Endothelial cell of umbilical vein (primary cell): ENCODE measurements around the gene B3GNT8. TPM values are rescaled to one million over a fixed set of nuclear protein-coding genes. Genes with fewer than 3 reads are reported as not detected.

ENCODE experiments used
- BruUV-seq: library from RNA; stranded (reverse); fragments of 400-500 nt; replicated peaks from 2 replicates; lab custom pipeline; 2021; lab: Mats Ljungman, UMichigan
- CTCF ChIA-PET: fragments of 300-600, 350-600 bp; sonication (Branson Sonifier 250); formaldehyde crosslinking; loops from one replicate; lab custom pipeline; 2021; ENCODE audit warnings: antibody characterized with exemption, inconsistent platforms; lab: Charles Lee
- POLR2A ChIA-PET: fragments of 300-600, 350-600 bp; sonication (Branson Sonifier 250); formaldehyde crosslinking; loops from one replicate; lab custom pipeline; 2021; ENCODE audit warnings: antibody characterized with exemption, inconsistent platforms; lab: Charles Lee
- DNase-seq: peaks from one replicate; pipeline ENCODE4 v3.0.0-alpha.2; 2011; ENCODE audit warnings: low read depth, low spot score
- FAIRE-seq: peaks from 2 replicates; lab custom pipeline; 2011; peaks lifted over from hg19 to GRCh38; lab: Jason Lieb, UNC
- H2AFZ ChIP-seq: 2 replicates; pipeline ENCODE4 v1.6.0; 2012; ENCODE audit warnings: low read depth, low read length, control low read depth, inconsistent platforms
- H3K27ac ChIP-seq: 2 replicates; pipeline ENCODE4 v1.5.1; 2011; ENCODE audit warnings: low read depth, mild to moderate bottlenecking, control low read depth, low read length, moderate library complexity; ENCODE audit not compliant: insufficient read depth
- H3K27me3 ChIP-seq, 2 experiments: 2 replicates each; pipeline versions ENCODE4 v1.6.0 to v1.6.1; 2011; ENCODE audit warnings: low read length in 2 of 2, mixed read lengths in 1 of 2; ENCODE audit not compliant: control insufficient read depth in 2 of 2, insufficient read depth in 2 of 2
- H3K36me3 ChIP-seq, 2 experiments: 2 replicates in 1 of 2; 3 replicates in 1 of 2; pipeline ENCODE4 v1.5.1; 2011; ENCODE audit warnings: low read length in 2 of 2, mild to moderate bottlenecking in 1 of 2, moderate library complexity in 1 of 2; ENCODE audit not compliant: control insufficient read depth in 2 of 2, insufficient read depth in 2 of 2; ENCODE audit errors: extremely low read depth in 1 of 2
- H3K4me1 ChIP-seq: 3 replicates; pipeline ENCODE4 v1.5.1; 2011; ENCODE audit warnings: mild to moderate bottlenecking, low read length; ENCODE audit not compliant: control insufficient read depth, insufficient read depth; ENCODE audit errors: extremely low read depth
- H3K4me2 ChIP-seq: 2 replicates; pipeline ENCODE4 v1.6.1; 2011; ENCODE audit warnings: low read length, control low read depth, mixed read lengths; ENCODE audit not compliant: insufficient read depth
- H3K4me3 ChIP-seq, 3 experiments: fragments of 200-600 bp in 1 of 3; sonication (generic), shearing (Covaris generic) in 1 of 3; replicated peaks in 1 of 3; 2 replicates each; pipeline ENCODE4 v1.5.1; 2011 to 2016; ENCODE audit warnings: control low read depth in 3 of 3, low read length in 3 of 3, mild to moderate bottlenecking in 2 of 3, inconsistent platforms in 1 of 3, low read depth in 1 of 3, moderate library complexity in 1 of 3; ENCODE audit not compliant: insufficient read depth in 1 of 3
- H3K79me2 ChIP-seq: 2 replicates; pipeline ENCODE4 v1.6.0; 2012; ENCODE audit warnings: low read length, inconsistent platforms; ENCODE audit not compliant: control insufficient read depth, insufficient read depth
- H3K9ac ChIP-seq: replicated peaks from 2 replicates; pipeline ENCODE3; 2011; ENCODE audit warnings: low read length, control low read depth; ENCODE audit not compliant: insufficient read depth; ENCODE audit errors: extremely low read depth
- H3K9me1 ChIP-seq: replicated peaks from 3 replicates; pipeline ENCODE4 v1.6.0; 2011; ENCODE audit warnings: mild to moderate bottlenecking, low read length; ENCODE audit not compliant: control insufficient read depth, insufficient read depth; ENCODE audit errors: extremely low read depth
- H3K9me3 ChIP-seq: replicated peaks from 2 replicates; pipeline ENCODE4 v1.5.1; 2012; ENCODE audit warnings: low read length, inconsistent platforms; ENCODE audit not compliant: control insufficient read depth, insufficient read depth
- H4K20me1 ChIP-seq: replicated peaks from 2 replicates; pipeline ENCODE3; 2011; ENCODE audit warnings: mild to moderate bottlenecking, low read length; ENCODE audit not compliant: control insufficient read depth, insufficient read depth; ENCODE audit errors: extremely low read depth
- CTCF ChIP-seq, 2 donors: IDR thresholded peaks; 1 replicate in 1 of 2; 2 replicates in 1 of 2; pipeline ENCODE4 v1.5.1; 2011; ENCODE audit warnings: low read length in 2 of 2, mild to moderate bottlenecking in 2 of 2, moderate library complexity in 2 of 2, control low read depth in 1 of 2, inconsistent platforms in 1 of 2, low read depth in 1 of 2; ENCODE audit not compliant: insufficient read depth in 1 of 2; ENCODE audit errors: extremely low read depth in 1 of 2
- EZH2 ChIP-seq: IDR thresholded peaks from 2 replicates; pipeline ENCODE4 v1.6.1; 2012; ENCODE audit warnings: borderline replicate concordance, low read depth, mild to moderate bottlenecking, moderate library complexity, low read length, inconsistent platforms; ENCODE audit not compliant: severe bottlenecking
- FOS ChIP-seq: IDR thresholded peaks from 2 replicates; pipeline ENCODE4 v1.6.1; 2011; ENCODE audit warnings: mild to moderate bottlenecking, low read length, moderate library complexity, borderline replicate concordance; ENCODE audit not compliant: insufficient read depth
- GATA2 ChIP-seq: IDR thresholded peaks from 2 replicates; pipeline ENCODE4 v1.7.0; 2011; ENCODE audit warnings: low read depth, mild to moderate bottlenecking, moderate library complexity, mixed read lengths, low read length; ENCODE audit not compliant: insufficient read length, insufficient read depth
- JUN ChIP-seq: IDR thresholded peaks from 2 replicates; pipeline ENCODE4 v1.6.1; 2011; ENCODE audit warnings: borderline replicate concordance, low read depth; ENCODE audit not compliant: insufficient read length, insufficient read depth
- MAX ChIP-seq: IDR thresholded peaks from 2 replicates; pipeline ENCODE4 v1.6.1; 2011; ENCODE audit not compliant: insufficient read depth, insufficient read length
- MYC ChIP-seq: IDR thresholded peaks from one replicate; pipeline ENCODE4 v1.6.1; 2011; ENCODE audit warnings: mild to moderate bottlenecking, low read depth, low read length
- POLR2A ChIP-seq: IDR thresholded peaks from 2 replicates; pipeline ENCODE4 v1.6.1; 2012; ENCODE audit warnings: low read depth, mild to moderate bottlenecking, control low read depth, low read length
- POLR2AphosphoS5 ChIP-seq: IDR thresholded peaks from 2 replicates; pipeline ENCODE4 v1.6.1; 2012; ENCODE audit warnings: low read depth, mild to moderate bottlenecking, control low read depth, low read length, moderate library complexity; ENCODE audit not compliant: insufficient read depth
- dilution Hi-C: fragments of 300-500 bp; cut with MboI; formaldehyde crosslinking; loops from one replicate; pipeline ENCODE4 v1.15.0; 2019; ENCODE audit warnings: low sequenced_read_pairs; ENCODE audit not compliant: extremely low pct_ligation_motif_present
- intact Hi-C: fragments of 100-400 bp; cut with micrococcal nuclease; formaldehyde crosslinking; loops from one replicate; pipeline ENCODE4 v1.10.0; 2022
- polyA plus RNA-seq, 4 experiments: library from polyadenylated mRNA; depleted of rRNA in 3 of 4; stranded (reverse) in 3 of 4; unstranded in 1 of 4; fragments of >200 nt; gene quantifications; 2 replicates each; pipeline versions ENCODE4 v1.2.1 to v1.2.3, GENCODE V29; 2011 to 2012; ENCODE audit warnings: missing spikeins in 1 of 4
- total RNA-seq: library from RNA; stranded (reverse); gene quantifications from 2 replicates; pipeline ENCODE4 v1.2.3, GENCODE V29; 2021

The B3GNT8 gene
- total and polyA plus RNA-seq, 2 donors (not counting 3 experiments of a cell fraction or from before 2014, with no cell fraction given): 3.6 to 7.6 TPM

GRCh38 chr19:41412953-41413352 is 14.2 kb downstream of the B3GNT8 start:
- no peak overlapping the region for H2AFZ ChIP-seq
- H3K4me3 ChIP-seq: no peak overlapping the region
- H3K27me3 ChIP-seq: no peaks in the 10 kb centered on the region
- dilution Hi-C loops (no loop called here), intact Hi-C loops (no loop called here)
- no TSS peak for BruUV-seq
- no peak overlapping the region for H3K9ac ChIP-seq
- H3K4me2 ChIP-seq: no peak overlapping the region
- no peaks in the 10 kb centered on the region for H3K9me3 ChIP-seq
- ChIA-PET CTCF (interaction anchor here (0.6 kb wide), 1 partner anchor 21 kb away, joined by 4 read pairs; no protein-coding TSS in a partner anchor), POLR2A (no interaction called here)
- no peak for FAIRE-seq
- peaks cover 0 to 23% of the 10 kb centered on the region in 2 experiments for H3K36me3 ChIP-seq
- no peak for DNase-seq
- H3K79me2 ChIP-seq: no peaks in the 10 kb centered on the region
- H4K20me1 ChIP-seq: no peaks in the 10 kb centered on the region
- no peak overlapping the region for H3K27ac ChIP-seq
- no peaks in the 10 kb centered on the region for H3K9me1 ChIP-seq
- H3K4me1 ChIP-seq: no peaks in the 10 kb centered on the region
- TF ChIP-seq POLR2AphosphoS5 (no peak), POLR2A (no peak), MYC (no peak), GATA2 (no peak), CTCF (IDR thresholded peaks at IDR 0.05; ENCODE audit: extremely low read depth in 1 of 2, insufficient read depth in 1 of 2, low read depth in 1 of 2, low read length in 2 of 2) (no peak), JUN (no peak)

- no TSS peak for BruUV-seq
- Histone ChIP-seq H3K36me3 (peaks cover 0 to 23% of the 10 kb centered on the region in 2 experiments), H3K27ac (no peak overlapping the region), H3K27me3 (no peaks in the 10 kb centered on the region), H3K4me2 (no peak overlapping the region), H3K79me2 (no peaks in the 10 kb centered on the region), H3K4me3 (no peak overlapping the region), H3K4me1 (peaks cover 8% of the 10 kb centered on the region), H2AFZ (no peak overlapping the region), H3K9ac (no peak overlapping the region), H3K9me1 (no peaks in the 10 kb centered on the region), H4K20me1 (no peaks in the 10 kb centered on the region), H3K9me3 (no peaks in the 10 kb centered on the region)
- intact Hi-C loops (no loop called here), dilution Hi-C loops (no loop called here)
- TF ChIP-seq CTCF (IDR thresholded peaks at IDR 0.05; ENCODE audit: extremely low read depth in 1 of 2, insufficient read depth in 1 of 2, low read depth in 1 of 2, low read length in 2 of 2): no peak
- no peak for TF ChIP-seq EZH2
- TF ChIP-seq FOS: no peak
- TF ChIP-seq MAX: no peak
- TF ChIP-seq GATA2: no peak
- TF ChIP-seq POLR2AphosphoS5: no peak
- no peak for TF ChIP-seq JUN
- no peak for TF ChIP-seq POLR2A
- TF ChIP-seq MYC: no peak
- CTCF ChIA-PET: no interaction called here
- DNase-seq (no peak), FAIRE-seq (no peak)
- POLR2A ChIA-PET: no interaction called here
Observed at GRCh38 chr19:41411968-41412265, 15.3 kb downstream of the B3GNT8 start.
